HEK293 (cell line): Measurements from ENCODE around the gene FSTL3.

Experiments used
- BCL11A ChIP-seq: fragments of 450-650 bp; formaldehyde crosslinking; IDR thresholded peaks from 2 replicates; pipeline ENCODE4 v1.5.1; 2016; ENCODE audit warnings: low read depth, missing biosample characterization, missing genetic modification characterization
- BCL11B ChIP-seq: fragments of 450-650 bp; formaldehyde crosslinking; IDR thresholded peaks from 2 replicates; pipeline ENCODE4 v1.5.1; 2016; ENCODE audit warnings: low read depth, missing biosample characterization, missing genetic modification characterization
- GFI1B ChIP-seq: fragments of 450-650 bp; formaldehyde crosslinking; IDR thresholded peaks from 2 replicates; pipeline ENCODE4 v1.5.1; 2016; ENCODE audit warnings: missing biosample characterization, missing genetic modification characterization
- GLIS2 ChIP-seq: fragments of 450-650 bp; formaldehyde crosslinking; IDR thresholded peaks from 2 replicates; pipeline ENCODE4 v1.5.1; 2016; ENCODE audit warnings: missing biosample characterization, missing genetic modification characterization
- PBX3 ChIP-seq: sonication (generic); formaldehyde crosslinking; IDR thresholded peaks from 2 replicates; pipeline ENCODE4 v1.8.1; 2022; ENCODE audit warnings: mild to moderate bottlenecking, moderate library complexity, missing genetic modification reagents
- SP2 ChIP-seq: fragments of 450-650 bp; formaldehyde crosslinking; IDR thresholded peaks from 2 replicates; pipeline ENCODE4 v1.5.1; 2016; ENCODE audit warnings: missing biosample characterization, missing genetic modification characterization
- SP7 ChIP-seq: fragments of 450-650 bp; formaldehyde crosslinking; IDR thresholded peaks from 2 replicates; pipeline ENCODE4 v1.5.1; 2016; ENCODE audit warnings: missing biosample characterization, missing genetic modification characterization
- TSHZ1 ChIP-seq: fragments of 450-650 bp; formaldehyde crosslinking; IDR thresholded peaks from 2 replicates; pipeline ENCODE4 v1.5.1; 2016; ENCODE audit warnings: missing biosample characterization, missing genetic modification characterization, borderline replicate concordance
- YY1 ChIP-seq: fragments of 450-650 bp; formaldehyde crosslinking; IDR thresholded peaks from 2 replicates; pipeline ENCODE4 v1.5.1; 2018; ENCODE audit warnings: missing biosample characterization, missing genetic modification characterization
- ZBTB17 ChIP-seq: fragments of 450-650 bp; formaldehyde crosslinking; IDR thresholded peaks from 2 replicates; pipeline ENCODE4 v1.5.1; 2016; ENCODE audit warnings: missing biosample characterization, missing genetic modification characterization
- ZBTB48 ChIP-seq: fragments of 450-650 bp; formaldehyde crosslinking; IDR thresholded peaks from 2 replicates; pipeline ENCODE4 v1.5.1; 2016; ENCODE audit warnings: missing biosample characterization, missing genetic modification characterization
- ZBTB8A ChIP-seq: fragments of 450-650 bp; formaldehyde crosslinking; IDR thresholded peaks from 2 replicates; pipeline ENCODE4 v1.5.1; 2016; ENCODE audit warnings: missing biosample characterization, missing genetic modification characterization
- ZNF146 ChIP-seq: fragments of 450-650 bp; formaldehyde crosslinking; IDR thresholded peaks from 2 replicates; pipeline ENCODE4 v1.5.1; 2016; ENCODE audit warnings: missing biosample characterization, missing genetic modification characterization
- ZNF155 ChIP-seq: fragments of 450-650 bp; formaldehyde crosslinking; IDR thresholded peaks from 2 replicates; pipeline ENCODE4 v1.5.1; 2016; ENCODE audit warnings: missing biosample characterization, missing genetic modification characterization
- ZNF2 ChIP-seq: fragments of 450-650 bp; formaldehyde crosslinking; IDR thresholded peaks from 2 replicates; pipeline ENCODE4 v1.5.1; 2016; ENCODE audit warnings: missing biosample characterization, missing genetic modification characterization
- ZNF239 ChIP-seq: fragments of 450-650 bp; formaldehyde crosslinking; IDR thresholded peaks from 2 replicates; pipeline ENCODE4 v1.5.1; 2016; ENCODE audit warnings: missing biosample characterization, missing genetic modification characterization
- ZNF266 ChIP-seq: fragments of 450-650 bp; formaldehyde crosslinking; IDR thresholded peaks from 2 replicates; pipeline ENCODE4 v1.5.1; 2016; ENCODE audit warnings: missing biosample characterization, missing genetic modification characterization, low read depth
- ZNF335 ChIP-seq: fragments of 450-650 bp; formaldehyde crosslinking; conservative IDR thresholded peaks from 2 replicates; pipeline ENCODE4 v1.5.1; 2016; ENCODE audit warnings: missing biosample characterization, missing genetic modification characterization
- ZNF518A ChIP-seq: fragments of 450-650 bp; formaldehyde crosslinking; conservative IDR thresholded peaks from 2 replicates; pipeline ENCODE4 v1.5.1; 2016; ENCODE audit warnings: low read depth, missing biosample characterization, missing genetic modification characterization
- ZNF529 ChIP-seq: fragments of 450-650 bp; formaldehyde crosslinking; IDR thresholded peaks from 2 replicates; pipeline ENCODE4 v1.5.1; 2017; ENCODE audit warnings: missing genetic modification characterization, missing biosample characterization; ENCODE audit not compliant: insufficient replicate concordance
- ZNF555 ChIP-seq: fragments of 450-650 bp; formaldehyde crosslinking; conservative IDR thresholded peaks from 2 replicates; pipeline ENCODE4 v1.5.1; 2017; ENCODE audit warnings: missing biosample characterization, mild to moderate bottlenecking, missing genetic modification characterization, inconsistent platforms
- ZNF624 ChIP-seq: fragments of 450-650 bp; formaldehyde crosslinking; IDR thresholded peaks from 2 replicates; pipeline ENCODE4 v1.5.1; 2017; ENCODE audit warnings: missing biosample characterization, missing genetic modification characterization
- ZNF626 ChIP-seq: fragments of 450-650 bp; sonication (Bioruptor Pico); formaldehyde crosslinking; IDR thresholded peaks from 2 replicates; pipeline ENCODE4 v1.5.1; 2018; ENCODE audit warnings: missing biosample characterization, missing genetic modification characterization, inconsistent platforms
- ZNF677 ChIP-seq: fragments of 450-650 bp; IDR thresholded peaks from 2 replicates; pipeline ENCODE4 v1.5.0; 2018; ENCODE audit warnings: missing biosample characterization, mild to moderate bottlenecking, missing genetic modification characterization, moderate library complexity
- ZNF747 ChIP-seq: fragments of 450-650 bp; formaldehyde crosslinking; IDR thresholded peaks from 2 replicates; pipeline ENCODE4 v1.5.1; 2016; ENCODE audit warnings: missing biosample characterization, missing genetic modification characterization
- ZSCAN5A ChIP-seq: fragments of 450-650 bp; formaldehyde crosslinking; IDR thresholded peaks from 2 replicates; pipeline ENCODE4 v1.5.1; 2016; ENCODE audit warnings: missing biosample characterization, missing genetic modification characterization
- TF ChIP-seq, protein P1 (sequence below): fragments of 450-650 bp; formaldehyde crosslinking; IDR thresholded peaks from 2 replicates; pipeline ENCODE4 v1.5.1; 2016; ENCODE audit warnings: missing biosample characterization, missing genetic modification characterization, borderline replicate concordance

Gene FSTL3

GRCh38 chr19:679418-680286 is 3.5 kb downstream of the FSTL3 start (continued):
- TF ChIP-seq SP7 (tag by site-specific recombination) (no peak), YY1 (no peak; the same call in 1 of the 2 replicates), ZBTB8A (peak; percentile 54; the same call in 1 of the 2 replicates), ZNF747 (no peak), ZNF518A (tag by site-specific recombination) (no peak), SP2 (tag by site-specific recombination) (peak; percentile 62), GFI1B (no peak), PBX3 (CRISPR knock-in tag) (no peak), ZSCAN5A (tag by site-specific recombination) (no peak), BCL11B (tag by site-specific recombination) (no peak), ZNF677 (tag by site-specific recombination) (0 out of 2 replicates have a peak, but pooled peaks have one; percentile 49), ZNF624 (tag by site-specific recombination) (no peak), BCL11A (tag by site-specific recombination) (no peak), ZBTB48 (tag by site-specific recombination) (no peak), ZNF529 (tag by site-specific recombination) (no peak), GLIS2 (tag by site-specific recombination) (peak; percentile 59), ZBTB17 (tag by site-specific recombination) (no peak), TSHZ1 (tag by site-specific recombination) (no peak), ZNF155 (no peak), ZNF626 (tag by site-specific recombination) (no peak), ZNF239 (tag by site-specific recombination) (no peak), ZNF335 (peak; percentile 69), ZNF555 (tag by site-specific recombination) (no peak), ZNF146 (tag by site-specific recombination) (no peak), ZNF266 (tag by site-specific recombination) (no peak), ZNF2 (no peak)
- TF ChIP-seq, protein P1, sequence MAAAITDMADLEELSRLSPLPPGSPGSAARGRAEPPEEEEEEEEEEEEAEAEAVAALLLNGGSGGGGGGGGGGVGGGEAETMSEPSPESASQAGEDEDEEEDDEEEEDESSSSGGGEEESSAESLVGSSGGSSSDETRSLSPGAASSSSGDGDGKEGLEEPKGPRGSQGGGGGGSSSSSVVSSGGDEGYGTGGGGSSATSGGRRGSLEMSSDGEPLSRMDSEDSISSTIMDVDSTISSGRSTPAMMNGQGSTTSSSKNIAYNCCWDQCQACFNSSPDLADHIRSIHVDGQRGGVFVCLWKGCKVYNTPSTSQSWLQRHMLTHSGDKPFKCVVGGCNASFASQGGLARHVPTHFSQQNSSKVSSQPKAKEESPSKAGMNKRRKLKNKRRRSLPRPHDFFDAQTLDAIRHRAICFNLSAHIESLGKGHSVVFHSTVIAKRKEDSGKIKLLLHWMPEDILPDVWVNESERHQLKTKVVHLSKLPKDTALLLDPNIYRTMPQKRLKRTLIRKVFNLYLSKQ, result no peak
